ENCODE data around the gene ADRA2C.

The ADRA2C gene

GRCh38 chr4:3803475-3803847 lies 37.3 kb downstream of the ADRA2C start:
- TF ChIP-seq CTCF (IDR thresholded peaks at IDR 0.05; ENCODE audit: extremely low read depth, insufficient read depth, missing control alignments), result no peak
- in situ Hi-C loops (cut with MboI; ENCODE audit: low pct_unique_long_range_greater_than_20kb, low sequenced_read_pairs, unreplicated experiment), result no loop called here

DNA sequence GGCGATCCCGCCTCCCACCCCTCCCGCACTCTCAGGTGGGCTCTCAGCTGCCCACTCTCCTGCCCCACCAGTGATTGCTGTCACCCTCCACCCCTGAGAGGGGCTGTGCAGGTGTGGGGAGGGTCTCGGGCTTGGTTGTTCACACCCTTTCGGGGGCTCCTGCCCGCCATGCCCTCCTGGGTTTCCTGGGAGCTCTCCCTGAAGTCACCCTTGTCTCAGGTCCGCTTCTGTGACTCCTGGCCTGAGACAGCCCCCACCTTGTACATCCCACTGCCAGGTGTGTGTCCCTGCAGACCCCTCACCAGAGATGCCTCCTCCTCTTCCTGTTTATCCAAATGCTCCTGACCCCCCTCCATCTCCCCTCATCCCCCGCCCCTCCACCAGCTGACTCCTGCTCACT lies 37.8 kb downstream of the ADRA2C start:
- DNase-seq (ENCODE audit: low spot score), result no peak
- in situ Hi-C loops (cut with MboI; ENCODE audit: low pct_unique_long_range_greater_than_20kb, low sequenced_read_pairs, unreplicated experiment), result no loop called here
- no peak for TF ChIP-seq CTCF (IDR thresholded peaks at IDR 0.05; ENCODE audit: extremely low read depth, insufficient read depth, missing control alignments)

More at GRCh38 chr4:3803475-3803847, 37.3 kb downstream of the ADRA2C start:
- no peak for DNase-seq (ENCODE audit: low spot score)

DNA sequence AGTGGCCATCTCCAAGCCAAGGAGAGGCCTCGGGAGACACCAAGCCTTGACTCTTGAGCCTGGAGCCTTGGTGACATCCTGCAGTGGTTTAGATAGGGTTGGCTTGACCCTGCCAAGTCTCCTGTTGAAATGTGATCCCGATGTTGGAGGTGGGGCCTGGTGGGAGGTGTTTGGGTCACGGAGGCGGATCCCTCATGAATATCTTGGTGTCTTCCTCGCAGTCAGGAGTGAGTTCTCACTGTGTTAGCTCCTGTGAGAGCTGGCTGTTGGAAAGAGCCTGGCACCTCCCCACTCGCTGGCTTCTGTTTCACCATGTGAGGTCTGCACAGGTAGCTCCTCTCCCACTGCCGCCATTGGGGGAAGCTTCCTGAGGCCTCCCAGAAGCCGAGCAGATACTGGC lies 38.8 kb downstream of the ADRA2C start:
- no peak for TF ChIP-seq CTCF (IDR thresholded peaks at IDR 0.05; ENCODE audit: extremely low read depth, insufficient read depth, missing control alignments)
- in situ Hi-C loops (cut with MboI; ENCODE audit: low pct_unique_long_range_greater_than_20kb, low sequenced_read_pairs, unreplicated experiment), result no loop called here
- no peak for DNase-seq (ENCODE audit: low spot score)

GRCh38 chr4:3805731-3806130 lies 39.5 kb downstream of the ADRA2C start:
- TF ChIP-seq CTCF (IDR thresholded peaks at IDR 0.05; ENCODE audit: extremely low read depth, insufficient read depth, missing control alignments), result no peak
- no peak for DNase-seq (ENCODE audit: low spot score)
- in situ Hi-C loops (cut with MboI; ENCODE audit: low pct_unique_long_range_greater_than_20kb, low sequenced_read_pairs, unreplicated experiment), result no loop called here

DNA sequence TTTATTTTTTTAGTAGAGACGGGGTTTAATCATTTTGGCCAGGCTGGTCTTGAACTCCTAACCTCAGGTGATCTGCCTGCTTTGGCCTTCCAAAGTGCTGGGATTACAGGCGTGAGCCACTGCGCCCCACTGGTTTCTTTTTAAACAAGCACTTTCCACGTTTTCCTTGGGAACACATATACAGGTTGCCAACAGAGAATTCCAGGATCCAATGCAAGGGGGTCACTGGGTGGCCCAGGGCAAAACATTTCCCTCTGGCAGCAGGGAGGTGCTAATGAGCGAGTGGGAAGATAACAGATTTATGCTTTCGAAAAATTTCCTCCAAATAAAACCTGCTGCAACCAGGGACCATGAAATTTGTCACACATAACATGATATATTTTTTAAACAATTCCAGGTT lies 41.1 kb downstream of the ADRA2C start:
- TF ChIP-seq CTCF (IDR thresholded peaks at IDR 0.05; ENCODE audit: extremely low read depth, insufficient read depth, missing control alignments), result no peak
- DNase-seq (ENCODE audit: low spot score), result no peak
- in situ Hi-C loops (cut with MboI; ENCODE audit: low pct_unique_long_range_greater_than_20kb, low sequenced_read_pairs, unreplicated experiment), result no loop called here

DNA sequence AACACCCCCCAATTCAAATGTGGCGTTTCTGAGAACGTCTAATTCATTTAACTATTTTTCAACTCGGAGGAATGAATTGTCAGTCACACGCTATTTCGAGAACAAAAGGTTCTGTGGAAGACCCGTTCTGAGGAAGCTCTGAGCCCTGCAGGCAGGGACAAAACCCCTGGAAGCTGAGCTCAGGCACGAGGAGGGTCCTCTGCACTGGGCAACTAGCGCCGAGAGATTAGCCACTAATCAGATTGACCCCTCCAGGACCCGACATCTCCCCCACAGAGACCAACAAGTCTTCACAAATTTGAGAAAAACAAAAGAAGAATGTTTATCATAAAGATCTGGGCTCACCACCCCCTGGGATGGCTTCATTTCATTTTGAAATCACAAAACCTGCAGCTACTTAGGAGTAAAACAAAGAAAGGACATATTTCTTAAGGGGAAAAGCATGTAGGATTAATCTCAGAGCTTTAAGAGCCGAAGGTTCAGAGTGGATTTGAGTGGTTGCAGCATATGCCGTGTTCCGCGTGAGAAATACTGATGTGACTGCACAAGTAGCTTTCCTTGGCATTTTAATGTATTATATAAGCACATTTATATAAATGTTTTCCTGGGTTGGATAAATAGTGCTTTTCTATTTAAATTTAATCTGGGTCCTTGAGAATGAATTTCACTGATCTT lies 41.8 kb downstream of the ADRA2C start:
- no peak for TF ChIP-seq CTCF (IDR thresholded peaks at IDR 0.05; ENCODE audit: extremely low read depth, insufficient read depth, missing control alignments)
- in situ Hi-C loops (cut with MboI; ENCODE audit: low pct_unique_long_range_greater_than_20kb, low sequenced_read_pairs, unreplicated experiment), result no loop called here
- no peak for DNase-seq (ENCODE audit: low spot score)

All from GM13977 (cell line).